ENCODE measurements around the gene ZNF750.

Gene ZNF750

GRCh38 chr17:82865274-82865673 is 25.5 kb upstream of the ZNF750 start:
- ATAC-seq, result no peak
- TF ChIP-seq, protein P1, sequence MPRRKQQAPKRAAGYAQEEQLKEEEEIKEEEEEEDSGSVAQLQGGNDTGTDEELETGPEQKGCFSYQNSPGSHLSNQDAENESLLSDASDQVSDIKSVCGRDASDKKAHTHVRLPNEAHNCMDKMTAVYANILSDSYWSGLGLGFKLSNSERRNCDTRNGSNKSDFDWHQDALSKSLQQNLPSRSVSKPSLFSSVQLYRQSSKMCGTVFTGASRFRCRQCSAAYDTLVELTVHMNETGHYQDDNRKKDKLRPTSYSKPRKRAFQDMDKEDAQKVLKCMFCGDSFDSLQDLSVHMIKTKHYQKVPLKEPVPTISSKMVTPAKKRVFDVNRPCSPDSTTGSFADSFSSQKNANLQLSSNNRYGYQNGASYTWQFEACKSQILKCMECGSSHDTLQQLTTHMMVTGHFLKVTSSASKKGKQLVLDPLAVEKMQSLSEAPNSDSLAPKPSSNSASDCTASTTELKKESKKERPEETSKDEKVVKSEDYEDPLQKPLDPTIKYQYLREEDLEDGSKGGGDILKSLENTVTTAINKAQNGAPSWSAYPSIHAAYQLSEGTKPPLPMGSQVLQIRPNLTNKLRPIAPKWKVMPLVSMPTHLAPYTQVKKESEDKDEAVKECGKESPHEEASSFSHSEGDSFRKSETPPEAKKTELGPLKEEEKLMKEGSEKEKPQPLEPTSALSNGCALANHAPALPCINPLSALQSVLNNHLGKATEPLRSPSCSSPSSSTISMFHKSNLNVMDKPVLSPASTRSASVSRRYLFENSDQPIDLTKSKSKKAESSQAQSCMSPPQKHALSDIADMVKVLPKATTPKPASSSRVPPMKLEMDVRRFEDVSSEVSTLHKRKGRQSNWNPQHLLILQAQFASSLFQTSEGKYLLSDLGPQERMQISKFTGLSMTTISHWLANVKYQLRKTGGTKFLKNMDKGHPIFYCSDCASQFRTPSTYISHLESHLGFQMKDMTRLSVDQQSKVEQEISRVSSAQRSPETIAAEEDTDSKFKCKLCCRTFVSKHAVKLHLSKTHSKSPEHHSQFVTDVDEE (CRISPR knock-in tag; IDR thresholded peaks at IDR 0.05), result no peak
- TF ChIP-seq, protein P2, sequence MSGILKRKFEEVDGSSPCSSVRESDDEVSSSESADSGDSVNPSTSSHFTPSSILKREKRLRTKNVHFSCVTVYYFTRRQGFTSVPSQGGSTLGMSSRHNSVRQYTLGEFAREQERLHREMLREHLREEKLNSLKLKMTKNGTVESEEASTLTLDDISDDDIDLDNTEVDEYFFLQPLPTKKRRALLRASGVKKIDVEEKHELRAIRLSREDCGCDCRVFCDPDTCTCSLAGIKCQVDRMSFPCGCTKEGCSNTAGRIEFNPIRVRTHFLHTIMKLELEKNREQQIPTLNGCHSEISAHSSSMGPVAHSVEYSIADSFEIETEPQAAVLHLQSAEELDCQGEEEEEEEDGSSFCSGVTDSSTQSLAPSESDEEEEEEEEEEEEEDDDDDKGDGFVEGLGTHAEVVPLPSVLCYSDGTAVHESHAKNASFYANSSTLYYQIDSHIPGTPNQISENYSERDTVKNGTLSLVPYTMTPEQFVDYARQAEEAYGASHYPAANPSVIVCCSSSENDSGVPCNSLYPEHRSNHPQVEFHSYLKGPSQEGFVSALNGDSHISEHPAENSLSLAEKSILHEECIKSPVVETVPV (CRISPR knock-in tag; IDR thresholded peaks at IDR 0.05), result no peak
- no peak for TF ChIP-seq ZNF8 (CRISPR knock-in tag; IDR thresholded peaks at IDR 0.05)
- no peak for TF ChIP-seq ESRRG (CRISPR knock-in tag; IDR thresholded peaks at IDR 0.05)
- TF ChIP-seq ZC3H10 (CRISPR knock-in tag; IDR thresholded peaks at IDR 0.05), result no peak
- TF ChIP-seq GLIS3 (CRISPR knock-in tag; IDR thresholded peaks at IDR 0.05), result no peak
- no peak for TF ChIP-seq ZNF565 (CRISPR knock-in tag; conservative IDR thresholded peaks at IDR 0.05; ENCODE audit: low read depth)
- no peak for TF ChIP-seq ARNTL (CRISPR knock-in tag; IDR thresholded peaks at IDR 0.05; ENCODE audit: borderline replicate concordance, low read depth)
- TF ChIP-seq SNAI2 (CRISPR knock-in tag; IDR thresholded peaks at IDR 0.05), result no peak
- no peak for TF ChIP-seq ZNF70 (CRISPR knock-in tag; IDR thresholded peaks at IDR 0.05)
- no peak for TF ChIP-seq BACH2 (CRISPR knock-in tag; IDR thresholded peaks at IDR 0.05; ENCODE audit: borderline replicate concordance)
- TF ChIP-seq OSR1 (CRISPR knock-in tag; IDR thresholded peaks at IDR 0.05), result no peak
- no peak for TF ChIP-seq PATZ1 (CRISPR knock-in tag; IDR thresholded peaks at IDR 0.05; ENCODE audit: borderline replicate concordance)
- no peak for TF ChIP-seq CSDC2 (CRISPR knock-in tag; IDR thresholded peaks at IDR 0.05)
- no peak for TF ChIP-seq TCF4 (CRISPR knock-in tag; IDR thresholded peaks at IDR 0.05; ENCODE audit: borderline replicate concordance)
- no peak for TF ChIP-seq ISL1 (CRISPR knock-in tag; IDR thresholded peaks at IDR 0.05)
- TF ChIP-seq TOX (CRISPR knock-in tag; IDR thresholded peaks at IDR 0.05; ENCODE audit: borderline replicate concordance), result no peak
- TF ChIP-seq, protein P3, sequence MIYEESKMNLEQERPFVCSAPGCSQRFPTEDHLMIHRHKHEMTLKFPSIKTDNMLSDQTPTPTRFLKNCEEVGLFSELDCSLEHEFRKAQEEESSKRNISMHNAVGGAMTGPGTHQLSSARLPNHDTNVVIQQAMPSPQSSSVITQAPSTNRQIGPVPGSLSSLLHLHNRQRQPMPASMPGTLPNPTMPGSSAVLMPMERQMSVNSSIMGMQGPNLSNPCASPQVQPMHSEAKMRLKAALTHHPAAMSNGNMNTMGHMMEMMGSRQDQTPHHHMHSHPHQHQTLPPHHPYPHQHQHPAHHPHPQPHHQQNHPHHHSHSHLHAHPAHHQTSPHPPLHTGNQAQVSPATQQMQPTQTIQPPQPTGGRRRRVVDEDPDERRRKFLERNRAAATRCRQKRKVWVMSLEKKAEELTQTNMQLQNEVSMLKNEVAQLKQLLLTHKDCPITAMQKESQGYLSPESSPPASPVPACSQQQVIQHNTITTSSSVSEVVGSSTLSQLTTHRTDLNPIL (CRISPR knock-in tag; IDR thresholded peaks at IDR 0.05; ENCODE audit: low read depth), result no peak
- TF ChIP-seq, protein P4, sequence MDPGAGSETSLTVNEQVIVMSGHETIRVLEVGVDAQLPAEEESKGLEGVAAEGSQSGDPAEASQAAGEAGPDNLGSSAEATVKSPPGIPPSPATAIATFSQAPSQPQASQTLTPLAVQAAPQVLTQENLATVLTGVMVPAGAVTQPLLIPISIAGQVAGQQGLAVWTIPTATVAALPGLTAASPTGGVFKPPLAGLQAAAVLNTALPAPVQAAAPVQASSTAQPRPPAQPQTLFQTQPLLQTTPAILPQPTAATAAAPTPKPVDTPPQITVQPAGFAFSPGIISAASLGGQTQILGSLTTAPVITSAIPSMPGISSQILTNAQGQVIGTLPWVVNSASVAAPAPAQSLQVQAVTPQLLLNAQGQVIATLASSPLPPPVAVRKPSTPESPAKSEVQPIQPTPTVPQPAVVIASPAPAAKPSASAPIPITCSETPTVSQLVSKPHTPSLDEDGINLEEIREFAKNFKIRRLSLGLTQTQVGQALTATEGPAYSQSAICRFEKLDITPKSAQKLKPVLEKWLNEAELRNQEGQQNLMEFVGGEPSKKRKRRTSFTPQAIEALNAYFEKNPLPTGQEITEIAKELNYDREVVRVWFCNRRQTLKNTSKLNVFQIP (CRISPR knock-in tag; IDR thresholded peaks at IDR 0.05; ENCODE audit: borderline replicate concordance, low read depth), result no peak
- TF ChIP-seq RARB (CRISPR knock-in tag; IDR thresholded peaks at IDR 0.05), result no peak

- TF ChIP-seq RARB (CRISPR knock-in tag; IDR thresholded peaks at IDR 0.05), result no peak
- TF ChIP-seq ZNF565 (CRISPR knock-in tag; conservative IDR thresholded peaks at IDR 0.05; ENCODE audit: low read depth), result no peak
- ATAC-seq, result no peak
Observed at GRCh38 chr17:82864713-82865248, 25.0 kb upstream of the ZNF750 start.

DNA sequence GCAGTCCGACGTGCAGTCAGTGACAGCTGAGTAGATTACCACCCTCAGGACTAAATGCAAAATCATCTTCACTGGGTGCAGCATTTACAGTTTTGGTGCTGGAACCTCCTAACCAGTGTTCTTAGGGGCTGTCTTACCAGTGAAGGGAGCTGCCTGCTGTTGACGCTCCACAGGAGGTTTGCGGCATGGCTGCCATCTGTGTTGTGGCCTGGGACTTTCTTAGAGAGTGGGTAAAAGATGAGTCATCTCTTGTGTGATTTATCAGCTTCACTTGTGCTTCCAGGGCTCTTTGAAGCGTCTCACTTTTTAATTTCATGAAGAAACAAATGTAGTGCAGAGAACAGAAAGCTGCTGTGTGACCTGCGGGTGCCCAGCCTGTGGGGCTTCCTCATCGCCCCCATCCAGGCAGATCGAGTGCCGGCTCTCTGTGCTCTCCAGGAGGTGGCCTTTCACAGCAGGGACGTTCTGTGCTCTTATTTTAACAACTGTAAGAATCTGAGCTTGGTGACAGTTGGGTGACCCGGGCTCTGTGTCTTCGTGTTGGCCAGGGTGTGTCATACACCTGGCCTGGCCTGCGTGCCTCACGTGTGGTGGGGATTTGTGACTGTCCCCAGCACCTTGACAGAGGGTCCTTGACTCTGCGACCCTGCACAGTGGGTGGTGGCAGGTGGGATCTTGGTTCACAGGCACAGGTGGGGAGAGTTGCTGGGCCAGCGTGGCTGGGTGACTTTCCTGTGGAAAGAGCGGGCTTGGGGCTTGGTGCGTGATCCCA is 24.3 kb upstream of the ZNF750 start:
- ATAC-seq, result peak; percentile 86
- TF ChIP-seq, protein P2 (CRISPR knock-in tag; IDR thresholded peaks at IDR 0.05), result no peak
- no peak for TF ChIP-seq ARNTL (CRISPR knock-in tag; IDR thresholded peaks at IDR 0.05; ENCODE audit: borderline replicate concordance, low read depth)
- TF ChIP-seq, protein P3 (CRISPR knock-in tag; IDR thresholded peaks at IDR 0.05; ENCODE audit: low read depth), result no peak
- no peak for TF ChIP-seq CSDC2 (CRISPR knock-in tag; IDR thresholded peaks at IDR 0.05)
- TF ChIP-seq ISL1 (CRISPR knock-in tag; IDR thresholded peaks at IDR 0.05), result no peak
- no peak for TF ChIP-seq ZNF565 (CRISPR knock-in tag; conservative IDR thresholded peaks at IDR 0.05; ENCODE audit: low read depth)
- TF ChIP-seq, protein P4 (CRISPR knock-in tag; IDR thresholded peaks at IDR 0.05; ENCODE audit: borderline replicate concordance, low read depth), result 0 out of 2 replicates have a peak, but pooled peaks have one; percentile 40
- no peak for TF ChIP-seq SNAI2 (CRISPR knock-in tag; IDR thresholded peaks at IDR 0.05)
- TF ChIP-seq ESRRG (CRISPR knock-in tag; IDR thresholded peaks at IDR 0.05), result no peak
- TF ChIP-seq ZFP30 (CRISPR knock-in tag; IDR thresholded peaks at IDR 0.05), result no peak
- TF ChIP-seq GLIS3 (CRISPR knock-in tag; IDR thresholded peaks at IDR 0.05), result no peak
- no peak for TF ChIP-seq ZFP3 (CRISPR knock-in tag; IDR thresholded peaks at IDR 0.05)
- no peak for TF ChIP-seq TOX (CRISPR knock-in tag; IDR thresholded peaks at IDR 0.05; ENCODE audit: borderline replicate concordance)
